ENCODE data around the gene SSNA1.
A peak's percentile ranks its signal among the peaks of the same experiment; 100 is the strongest.

The SSNA1 gene

DNA sequence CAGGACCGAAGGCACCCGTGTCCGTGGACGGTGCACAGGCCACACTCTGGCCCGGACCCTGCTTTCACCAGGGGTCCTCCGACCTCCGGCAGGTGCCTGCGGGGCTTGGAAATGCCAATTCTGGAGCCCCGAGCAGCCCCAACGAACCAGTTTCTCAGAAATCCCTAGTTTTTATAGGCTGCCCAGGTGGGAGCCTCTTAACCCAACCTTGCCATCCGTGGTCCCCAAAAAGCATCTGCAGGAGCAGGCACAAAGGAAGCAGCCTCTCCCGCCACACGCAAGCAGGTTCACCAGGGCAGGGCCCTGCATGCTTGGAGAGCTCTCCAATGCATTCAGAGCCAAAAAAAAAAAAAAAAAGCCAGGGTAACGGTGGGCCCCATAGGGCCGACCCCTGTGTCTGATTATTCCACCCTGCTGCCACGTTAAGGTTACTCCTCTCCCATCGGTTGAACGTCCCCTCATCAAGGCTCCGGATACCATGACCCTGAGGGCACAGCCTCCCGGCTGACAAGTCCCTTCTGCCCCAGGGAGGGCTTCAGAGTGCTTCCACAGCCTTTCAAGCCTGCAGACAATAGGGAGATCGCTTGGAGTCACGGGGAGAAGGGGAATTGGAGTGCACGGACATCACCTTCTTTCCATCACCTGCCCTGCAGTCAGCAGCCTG is 12.9 kb downstream of the SSNA1 start:
- no peak for DNase-seq

DNA sequence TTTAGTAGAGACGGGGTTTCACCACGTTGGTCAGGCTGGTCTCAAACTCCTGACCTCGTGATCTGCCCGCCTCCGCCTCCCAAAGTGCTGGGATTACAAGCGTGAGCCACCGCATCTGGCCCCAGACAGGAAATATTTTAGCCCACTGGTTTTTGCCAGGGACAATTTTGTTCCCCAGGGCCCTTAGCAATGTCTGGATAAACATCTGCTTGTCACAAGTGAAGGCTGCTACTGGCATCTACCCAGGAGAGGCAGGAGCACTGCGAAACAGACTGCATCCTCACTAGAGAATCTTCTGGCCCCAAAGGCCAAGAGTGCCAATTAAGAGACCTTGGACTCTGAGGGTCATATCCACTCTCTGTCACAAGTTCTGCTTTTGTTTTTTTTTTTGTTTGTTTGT is 14.5 kb downstream of the SSNA1 start:
- DNase-seq: no peak

DNA sequence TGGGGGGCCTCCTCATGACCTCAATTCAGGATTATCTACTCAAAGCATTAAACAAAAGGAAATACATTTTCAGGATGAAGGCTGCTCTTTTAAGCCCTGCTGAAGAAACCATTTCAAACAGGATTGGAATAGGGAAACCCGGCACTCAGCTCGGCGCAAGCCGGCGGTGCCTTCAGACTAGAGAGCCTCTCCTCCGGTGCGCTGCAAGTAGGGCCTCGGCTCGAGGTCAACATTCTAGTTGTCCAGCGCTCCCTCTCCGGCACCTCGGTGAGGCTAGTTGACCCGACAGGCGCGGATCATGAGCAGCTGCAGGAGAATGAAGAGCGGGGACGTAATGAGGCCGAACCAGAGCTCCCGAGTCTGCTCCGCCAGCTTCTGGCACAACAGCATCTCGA is 16.3 kb downstream of the SSNA1 start:
- no peak for DNase-seq

DNA sequence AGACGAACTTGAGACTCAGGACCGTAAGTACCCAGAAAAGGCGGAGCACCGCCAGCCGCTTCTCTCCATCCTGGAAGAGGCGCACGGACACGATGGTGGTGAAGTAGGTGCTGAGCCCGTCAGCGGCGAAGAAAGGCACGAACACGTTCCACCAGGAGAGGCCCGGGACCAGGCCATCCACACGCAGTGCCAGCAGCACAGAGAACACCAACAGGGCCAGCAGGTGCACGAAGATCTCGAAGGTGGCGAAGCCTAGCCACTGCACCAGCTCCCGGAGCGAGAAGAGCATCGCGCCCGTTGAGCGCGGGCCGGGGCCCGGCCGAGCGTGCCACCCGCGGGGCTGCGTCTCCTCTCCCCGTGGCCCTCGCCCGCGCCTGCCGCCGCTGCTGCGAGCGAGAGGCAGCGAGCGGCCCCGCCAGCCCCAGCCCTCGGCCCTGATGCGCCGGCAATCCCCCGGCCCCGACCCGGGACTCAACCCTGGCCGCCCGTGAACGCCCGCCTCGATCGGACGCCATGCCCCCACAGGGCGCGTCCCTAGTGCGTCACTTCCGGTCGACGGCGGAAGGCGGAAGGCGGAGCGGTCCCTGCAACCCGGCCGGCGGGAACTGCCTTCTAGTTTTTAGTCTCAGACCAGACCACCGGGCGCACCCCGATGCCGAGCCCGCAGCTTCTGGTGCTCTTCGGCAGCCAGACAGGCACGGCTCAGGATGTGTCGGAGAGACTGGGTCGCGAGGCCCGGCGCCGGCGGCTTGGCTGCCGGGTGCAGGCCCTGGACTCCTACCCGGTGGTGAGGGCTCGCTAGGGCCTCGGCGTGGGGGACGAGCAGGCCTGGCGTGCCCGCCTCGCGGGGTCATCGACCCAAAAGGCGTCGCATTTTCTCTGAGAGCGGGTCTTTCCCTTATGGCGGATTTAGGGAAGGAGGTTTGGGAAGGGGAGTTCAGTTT is 16.9 kb downstream of the SSNA1 start, which contains the start of the genes NDOR1 and TMEM203:
Gene NDOR1, plus strand, starts transcription at position 575 of the 944 bp plus-strand sequence. Its CDS starts 78 bp downstream, at position 653.
Gene TMEM203, minus strand, starts transcription at position 523 of the 944 bp plus-strand sequence. Its CDS starts 234 bp downstream, at position 289.
- peak; percentile 73 for DNase-seq

DNA sequence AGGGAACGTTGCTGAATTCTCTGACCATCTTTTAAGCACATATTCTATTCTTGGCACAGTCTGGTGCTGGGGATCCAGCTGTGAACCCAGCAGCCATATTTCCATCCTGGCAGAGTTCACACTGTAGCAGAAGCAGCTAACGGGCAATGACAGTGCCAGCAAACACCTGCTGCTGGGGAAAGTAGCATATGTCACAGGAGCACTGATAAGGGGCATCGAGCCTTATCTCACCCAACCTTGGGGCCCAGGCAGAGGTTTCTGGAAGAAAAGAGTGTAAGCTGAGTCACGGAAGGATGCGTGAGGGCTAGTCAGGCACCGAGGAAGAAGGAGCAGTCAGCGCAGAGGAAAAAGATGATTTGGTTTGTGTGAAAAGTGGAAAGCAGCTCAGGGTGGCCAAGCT is 18.1 kb downstream of the SSNA1 start:
- no peak for DNase-seq

DNA sequence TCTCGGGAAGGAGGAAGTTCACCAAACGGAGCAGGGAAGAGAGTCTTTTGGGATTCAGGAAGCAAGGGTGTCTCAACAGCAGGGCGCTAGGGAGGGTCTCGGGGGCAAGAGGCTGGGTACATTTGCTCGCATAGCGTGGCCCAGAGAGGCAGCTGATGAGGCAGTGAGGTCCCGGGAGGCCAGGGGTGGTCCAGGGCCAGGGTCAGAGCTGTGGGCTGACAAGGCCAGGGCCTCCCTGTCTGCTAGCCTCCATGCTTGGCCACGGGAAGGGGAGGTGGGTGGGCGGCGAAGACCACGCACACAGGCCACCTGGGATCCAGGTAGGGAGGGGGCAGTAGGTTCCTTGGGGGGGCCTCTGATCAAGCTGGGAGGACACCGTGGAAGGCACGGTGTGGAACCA is 23.1 kb downstream of the SSNA1 start:
- no peak for DNase-seq

DNA sequence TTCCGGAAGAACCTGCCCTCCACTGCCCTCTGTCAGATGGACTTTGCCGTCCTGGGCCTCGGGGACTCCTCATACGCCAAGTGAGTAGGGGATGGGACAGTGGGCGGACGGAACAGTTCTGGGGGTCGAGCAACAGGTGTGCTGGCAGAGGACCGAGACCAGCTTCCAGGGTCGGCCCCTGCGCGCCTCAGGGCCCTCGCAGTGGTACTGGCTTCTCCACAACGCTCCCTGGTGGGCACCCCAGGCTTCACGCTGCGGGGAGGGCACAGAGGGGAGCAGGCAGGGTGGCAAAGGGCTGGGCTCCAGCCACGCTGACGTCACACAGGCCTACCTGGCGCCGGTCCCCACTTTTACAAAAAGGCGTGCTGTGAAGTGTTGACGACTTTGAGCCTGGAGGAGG is 24.0 kb downstream of the SSNA1 start:
- no peak for DNase-seq

DNA sequence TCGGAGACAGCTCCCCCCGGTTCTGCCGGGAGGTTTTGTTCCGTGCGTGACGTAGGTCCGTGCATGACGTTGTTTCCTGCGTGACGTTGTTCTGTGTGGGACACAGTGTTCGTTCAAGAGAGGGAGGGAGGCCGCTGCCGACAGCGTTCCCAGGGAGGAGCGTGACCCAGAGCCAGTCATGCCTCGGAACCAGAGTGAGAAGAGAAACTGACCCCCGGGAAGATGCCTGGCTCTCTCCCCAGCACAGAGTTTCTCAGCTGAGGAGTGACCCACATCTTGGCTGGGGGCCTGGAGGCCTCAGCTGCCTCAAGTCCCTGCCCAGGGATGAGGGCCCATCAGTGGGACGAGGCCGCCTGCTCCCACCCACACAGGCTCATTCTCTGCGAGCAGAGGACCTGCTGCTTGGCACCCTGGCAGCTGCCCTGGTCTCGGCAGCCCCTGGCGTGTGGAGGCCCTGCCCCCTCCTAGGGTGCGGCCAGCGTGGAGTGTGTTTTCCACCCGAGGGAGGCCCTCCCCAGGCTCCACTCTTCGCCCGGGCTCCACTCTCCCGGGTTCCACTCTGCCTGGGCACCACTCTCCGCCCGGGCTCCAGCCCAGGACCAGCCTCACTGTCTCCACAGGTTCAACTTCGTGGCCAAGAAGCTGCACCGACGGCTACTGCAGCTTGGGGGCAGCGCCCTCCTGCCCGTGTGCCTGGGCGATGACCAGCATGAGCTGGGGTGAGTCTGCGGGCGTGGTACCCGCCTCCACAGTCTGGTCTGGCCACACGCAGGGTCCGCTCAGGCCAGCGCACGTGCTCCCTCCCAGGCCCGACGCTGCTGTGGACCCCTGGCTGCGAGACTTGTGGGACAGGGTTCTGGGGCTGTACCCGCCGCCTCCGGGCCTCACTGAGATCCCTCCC is 24.9 kb downstream of the SSNA1 start:
- no peak for DNase-seq

DNA sequence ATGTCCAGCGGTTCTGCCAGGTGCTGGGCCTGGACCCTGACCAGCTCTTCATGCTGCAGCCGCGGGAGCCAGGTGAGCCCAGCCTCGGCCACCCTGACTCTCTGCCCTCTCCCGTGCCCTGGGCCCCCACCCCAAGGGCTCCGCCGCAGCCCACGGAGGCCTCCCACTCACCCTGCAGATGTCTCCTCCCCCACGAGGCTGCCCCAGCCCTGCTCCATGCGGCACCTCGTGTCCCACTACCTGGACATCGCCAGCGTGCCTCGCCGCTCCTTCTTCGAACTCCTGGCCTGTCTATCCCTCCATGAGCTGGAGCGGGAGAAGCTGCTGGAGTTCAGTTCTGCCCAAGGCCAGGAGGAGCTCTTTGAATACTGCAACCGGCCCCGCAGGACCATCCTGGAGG is 26.1 kb downstream of the SSNA1 start:
- no peak for DNase-seq

DNA sequence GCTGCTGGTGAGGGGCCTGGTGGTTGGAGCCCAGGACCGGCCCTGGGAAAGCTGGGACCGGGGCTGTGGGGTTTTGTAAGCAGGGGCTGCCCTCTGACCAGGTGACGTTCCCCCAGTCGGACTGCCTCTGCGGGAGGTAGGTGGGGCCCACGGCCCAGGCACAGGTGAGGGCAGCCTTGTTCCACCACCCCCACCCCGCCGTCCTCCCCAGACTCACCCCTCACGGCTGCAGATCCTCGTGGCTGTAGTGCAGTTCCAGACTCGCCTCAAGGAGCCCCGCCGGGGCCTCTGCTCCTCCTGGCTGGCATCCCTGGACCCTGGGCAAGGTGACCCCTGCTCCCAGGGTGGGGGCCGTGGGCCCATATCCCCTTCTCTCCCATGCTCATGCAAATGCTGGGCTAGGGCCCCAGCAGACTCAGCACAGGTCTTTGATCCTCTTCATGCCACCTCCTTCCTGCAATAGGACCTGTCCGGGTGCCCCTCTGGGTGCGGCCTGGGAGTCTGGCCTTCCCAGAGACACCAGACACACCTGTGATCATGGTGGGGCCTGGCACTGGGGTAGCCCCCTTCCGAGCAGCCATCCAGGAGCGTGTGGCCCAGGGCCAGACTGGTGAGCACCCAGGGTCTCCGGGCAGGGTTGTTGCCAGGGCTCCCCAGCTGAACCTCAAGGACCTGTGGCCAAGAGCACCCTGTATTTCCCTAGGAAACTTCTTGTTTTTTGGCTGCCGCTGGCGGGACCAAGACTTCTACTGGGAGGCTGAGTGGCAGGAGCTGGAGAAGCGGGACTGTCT is 26.9 kb downstream of the SSNA1 start:
- no peak for DNase-seq

DNA sequence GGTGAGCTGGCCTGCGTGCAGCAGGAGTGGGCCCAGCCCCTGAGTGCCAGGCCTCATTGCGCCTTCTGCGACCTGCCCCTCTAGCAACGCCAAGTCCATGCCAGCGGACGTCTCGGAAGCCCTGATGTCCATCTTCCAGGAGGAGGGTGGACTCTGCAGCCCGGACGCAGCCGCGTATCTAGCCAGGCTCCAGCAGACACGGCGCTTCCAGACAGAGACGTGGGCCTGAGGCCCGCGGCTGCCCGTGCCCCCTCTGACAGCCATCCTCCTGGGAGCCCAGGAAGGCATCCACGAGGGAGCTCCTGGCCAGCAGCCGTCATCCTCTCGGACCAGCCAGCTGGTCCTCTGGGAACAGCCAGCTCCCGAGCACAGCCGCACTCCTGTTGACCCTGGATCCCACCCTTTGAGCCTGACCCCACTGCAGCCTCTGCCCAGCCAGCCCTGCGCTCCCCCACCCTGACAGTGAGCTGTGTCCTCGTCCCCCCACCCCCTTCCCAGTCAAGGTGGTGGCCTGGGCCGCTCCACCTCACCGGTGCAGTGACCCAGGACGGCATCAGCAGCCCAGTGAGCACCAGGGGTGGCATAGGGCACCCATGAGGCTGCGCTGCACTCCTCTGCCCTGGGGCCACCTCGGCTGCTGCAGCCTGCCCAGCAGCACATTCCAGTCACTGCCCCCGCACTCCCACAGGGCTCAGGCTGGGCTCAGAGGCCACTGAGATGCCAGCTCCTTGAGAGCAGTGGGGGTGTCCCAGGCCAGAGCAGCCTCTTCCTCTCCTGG is 27.9 kb downstream of the SSNA1 start:
- no peak for DNase-seq

DNA sequence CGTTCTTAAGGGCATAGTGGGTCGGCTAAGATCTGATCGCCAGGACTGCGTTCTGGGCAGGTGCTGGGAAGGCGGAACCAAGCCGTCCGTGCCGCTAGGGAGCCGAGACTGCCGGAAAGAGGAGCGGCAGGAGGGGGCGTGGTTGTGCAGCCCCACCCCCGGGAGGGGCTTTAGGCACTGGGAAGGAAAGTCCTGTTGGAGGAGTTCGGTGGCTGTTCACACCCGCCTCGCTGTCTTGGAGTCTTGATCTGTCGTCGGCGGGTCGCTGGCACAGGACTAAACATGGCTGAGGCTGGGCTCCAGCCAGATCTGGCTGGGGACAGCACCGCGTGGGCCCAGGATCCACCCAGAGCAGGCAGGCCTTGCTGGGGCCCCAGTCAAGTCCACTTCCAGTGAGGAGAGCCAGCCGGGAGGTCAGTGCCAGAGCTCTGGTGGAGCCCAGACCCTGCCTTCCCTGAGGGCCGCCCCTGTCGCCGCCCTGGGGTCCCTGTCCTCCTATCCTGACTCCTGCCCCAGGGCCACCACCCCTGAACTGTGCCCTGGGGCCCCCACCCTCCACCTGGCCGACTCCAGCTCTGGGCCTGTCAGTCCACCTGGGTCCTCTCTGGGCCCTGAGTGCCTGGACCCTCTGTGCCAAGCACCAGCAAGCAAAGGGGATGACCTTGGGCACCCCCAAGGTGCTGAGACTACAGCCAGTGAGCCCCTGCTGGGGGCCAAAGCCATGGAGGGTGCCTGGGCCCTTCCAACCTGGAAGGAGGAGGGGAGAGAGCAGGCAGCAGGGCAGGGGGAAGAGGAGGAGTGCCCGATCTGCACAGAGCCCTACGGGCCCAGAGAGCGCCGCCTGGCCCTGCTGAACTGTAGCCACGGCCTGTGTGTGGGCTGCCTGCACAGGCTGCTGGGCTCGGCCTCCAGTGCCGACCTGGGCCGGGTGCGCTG is 29.1 kb downstream of the SSNA1 start:
- DNase-seq: no peak

DNA sequence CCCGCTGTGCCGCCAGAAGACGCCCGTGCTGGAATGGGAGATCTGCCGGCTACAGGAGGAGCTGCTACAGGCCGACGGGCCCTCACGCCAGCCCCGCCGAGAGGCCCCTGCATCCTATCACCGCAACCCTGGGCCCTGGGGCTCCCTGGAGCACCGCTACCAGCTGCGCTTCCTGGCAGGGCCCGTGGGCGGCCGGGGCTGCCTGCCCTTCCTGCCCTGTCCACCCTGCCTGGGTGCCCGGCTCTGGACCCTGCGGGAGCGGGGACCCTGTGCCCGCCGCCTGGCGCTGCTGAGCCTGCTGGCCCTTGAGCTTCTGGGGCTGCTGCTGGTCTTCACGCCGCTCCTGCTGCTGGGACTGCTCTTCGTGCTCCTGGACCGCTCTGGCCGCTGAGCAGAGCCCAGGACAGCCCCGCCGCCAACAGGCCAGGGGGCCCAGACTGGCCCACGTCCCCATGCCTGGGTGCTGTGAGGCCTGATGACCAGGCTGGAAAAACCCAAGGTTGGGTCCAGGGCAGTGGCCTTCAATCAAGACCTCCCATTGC is 29.8 kb downstream of the SSNA1 start:
- DNase-seq: no peak

DNA sequence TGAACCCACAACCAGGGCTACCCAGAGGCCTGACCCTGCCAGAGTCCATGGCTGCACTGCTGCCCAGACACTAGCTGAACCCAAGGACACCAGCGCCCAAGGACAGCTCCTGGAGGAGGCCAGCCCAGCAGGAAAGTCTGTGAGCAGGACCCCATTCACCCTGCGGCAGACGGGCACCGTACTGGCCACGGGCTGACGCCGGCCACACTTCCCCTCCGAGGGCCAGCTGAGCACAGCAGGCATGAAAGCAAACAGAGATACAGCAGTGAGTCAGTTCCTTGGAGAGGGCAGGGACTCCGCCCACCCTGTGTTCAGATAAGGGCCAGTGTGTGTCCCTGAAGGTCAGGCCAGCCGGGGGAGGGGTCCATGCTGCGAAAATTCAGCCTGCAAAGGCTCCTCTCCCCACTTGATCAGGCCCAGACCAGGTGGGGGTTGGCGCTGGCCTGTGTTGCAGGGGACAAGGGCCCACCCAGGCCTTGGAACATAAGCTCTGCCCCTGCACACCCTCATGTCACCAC is 30.3 kb downstream of the SSNA1 start:
- DNase-seq: no peak

DNA sequence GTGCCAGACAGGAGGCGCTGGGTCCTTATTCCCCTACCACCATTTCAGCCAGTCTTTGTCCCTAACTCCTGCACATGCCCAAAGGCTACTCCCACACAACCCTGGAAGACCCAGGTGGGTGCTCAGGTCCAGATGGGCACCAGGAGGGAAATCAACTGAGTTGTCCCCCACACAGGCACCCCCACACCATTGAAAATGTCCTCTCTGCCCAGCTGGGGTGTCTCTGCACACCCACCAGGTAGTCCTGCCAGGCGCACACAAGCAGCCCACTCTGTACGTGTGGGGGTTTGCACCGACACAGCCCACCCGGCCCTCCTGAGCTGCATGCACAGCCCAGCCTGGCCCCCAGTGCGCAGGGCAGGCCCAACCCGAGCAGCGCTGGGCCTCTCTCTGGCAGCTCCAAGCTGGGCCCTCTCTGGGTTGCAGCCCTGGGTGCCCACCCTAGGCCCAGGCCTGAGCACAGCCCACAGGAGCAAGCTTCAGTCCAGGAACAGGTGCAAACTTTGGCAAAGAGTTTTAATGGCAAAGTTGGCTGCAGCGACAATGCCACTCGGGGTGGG is 31.4 kb downstream of the SSNA1 start:
- DNase-seq: no peak

DNA sequence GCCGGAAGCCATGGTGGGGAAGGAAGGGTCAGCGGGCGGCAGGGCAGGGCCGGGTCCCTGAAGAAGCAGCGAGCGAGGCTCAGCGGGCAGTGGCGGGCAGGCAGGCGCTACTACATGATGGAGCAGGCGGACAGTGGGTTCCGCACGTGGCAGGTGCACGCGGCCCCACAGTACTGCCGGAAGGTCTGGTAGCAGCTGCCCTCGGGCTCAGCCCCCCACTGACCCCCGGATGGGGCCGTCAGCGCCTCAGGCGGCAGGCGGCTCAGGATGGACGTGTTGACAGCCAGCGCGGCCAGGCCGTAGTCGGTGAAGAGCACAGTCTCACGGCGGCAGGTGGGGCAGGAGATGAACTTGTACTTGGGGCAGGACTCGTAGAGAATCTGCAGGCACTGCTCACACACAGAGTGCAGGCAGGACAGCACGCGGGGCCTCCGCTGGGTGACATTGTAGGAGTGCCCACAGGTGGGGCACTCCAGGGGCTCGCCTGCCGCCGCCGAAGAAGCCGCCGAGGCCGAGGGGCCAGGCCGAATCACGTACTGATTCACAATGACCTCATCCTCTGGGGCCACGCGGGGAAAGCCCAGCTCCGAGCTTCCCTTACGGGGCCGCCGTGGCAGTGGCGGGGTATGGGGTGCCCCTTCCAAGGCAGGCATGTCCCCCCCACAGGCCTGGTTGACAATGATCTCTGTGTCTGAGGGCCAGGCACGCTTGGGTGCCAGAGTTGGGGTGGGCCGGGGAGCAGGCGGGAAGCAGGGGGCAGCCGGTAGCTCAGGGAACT is 32.0 kb downstream of the SSNA1 start:
- DNase-seq: no peak

DNA sequence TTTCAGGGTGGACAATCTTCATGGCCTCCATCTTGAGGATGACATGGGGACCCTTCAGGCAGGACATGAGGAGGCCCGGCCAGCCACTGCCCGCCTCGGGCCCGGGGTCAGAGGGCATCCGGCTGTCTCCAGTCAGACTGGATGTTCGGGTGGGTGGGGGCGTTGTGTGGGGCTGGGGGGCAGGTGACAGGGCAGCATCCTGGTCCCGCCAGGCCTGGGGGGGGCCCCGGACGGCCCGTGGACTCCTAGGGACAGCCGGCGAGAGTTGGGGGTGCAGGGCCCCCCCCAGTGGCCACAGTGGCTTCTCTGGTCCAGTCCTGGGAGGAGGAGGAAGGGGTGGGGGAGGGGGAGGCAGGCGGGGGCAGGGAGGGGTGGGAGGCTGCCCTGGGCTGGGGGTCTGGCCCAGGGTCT is 32.6 kb downstream of the SSNA1 start:
- no peak for DNase-seq

DNA sequence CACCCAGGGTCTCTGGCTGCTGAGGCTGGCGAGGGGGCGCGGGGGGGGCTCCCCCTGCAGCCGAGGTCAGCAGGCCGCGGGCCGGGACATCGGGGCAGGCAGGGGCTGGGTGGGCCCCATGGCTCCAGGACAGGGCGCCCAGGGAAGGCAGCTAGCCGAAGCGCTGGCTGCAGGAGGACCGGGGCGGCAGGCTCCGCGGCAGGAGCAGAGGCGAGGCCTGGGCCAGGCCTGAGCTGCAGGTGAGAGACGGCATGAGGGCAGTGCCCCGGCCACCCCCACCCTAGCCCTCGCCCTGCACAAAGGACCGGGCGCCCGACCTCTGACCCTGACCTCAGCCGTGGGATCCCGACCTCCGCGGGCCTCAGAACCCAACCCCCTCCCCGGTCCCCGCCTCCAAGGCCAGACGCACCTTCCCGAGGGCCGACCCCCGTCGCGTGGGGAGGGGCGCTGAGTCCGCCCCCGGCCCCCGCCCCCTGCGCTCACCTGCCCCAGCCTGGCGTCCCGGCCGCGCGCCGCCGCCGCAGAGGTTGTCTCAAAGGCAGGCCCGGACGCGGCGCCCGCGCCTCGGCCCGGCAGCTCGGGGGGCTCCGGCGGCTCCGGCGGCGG is 33.1 kb downstream of the SSNA1 start:
- DNase-seq: peak; percentile 10

Data from DMS79 treated with DMSO at 0.1 percent for 48 hours (cell line).